GM12878 (cell line): ENCODE measurements around the gene PID1. TPM values are rescaled to one million over a fixed set of nuclear protein-coding genes. Genes with fewer than 3 reads are reported as not detected.

Experiments used
- ATAC-seq: fragments of 200-7000 bp; cut with Tn5 transposase; 3 replicates; pipeline ENCODE4 v1.9.1; 2020; ENCODE audit warnings: mild to moderate bottlenecking, moderate library complexity
- BruUV-seq: library from RNA; stranded (reverse); fragments of 400-500 nt; replicated peaks from 2 replicates; lab custom pipeline; 2021; lab: Mats Ljungman, UMichigan
- CTCF ChIA-PET: fragments of 300-600 bp; sonication (Branson Sonifier 250); formaldehyde crosslinking; extraction: SDS; loops from one replicate; lab custom pipeline; 2021; ENCODE audit warnings: inconsistent platforms; lab: Yijun Ruan, JAX
- POLR2A ChIA-PET: fragments of 350-600 bp; formaldehyde crosslinking; extraction: SDS; loops from one replicate; lab custom pipeline; 2021; ENCODE audit warnings: inconsistent platforms; lab: Charles Lee
- RAD21 ChIA-PET: fragments of 300-600 bp; sonication (Branson Sonifier 250); formaldehyde crosslinking; loops from one replicate; lab custom pipeline; 2023; ENCODE audit warnings: antibody characterized with exemption; ENCODE audit not compliant: unreplicated experiment; lab: Charles Lee
- SMC1A ChIA-PET: fragments of 300-600 bp; sonication (Branson Sonifier 250); formaldehyde crosslinking; loops from one replicate; lab custom pipeline; 2023; ENCODE audit not compliant: unreplicated experiment, uncharacterized antibody; lab: Charles Lee
- DNase-seq: peaks from one replicate; pipeline ENCODE4 v3.0.0-alpha.2; 2011; ENCODE audit warnings: low read depth, low spot score
- FAIRE-seq: peaks from 3 replicates; lab custom pipeline; 2011; peaks lifted over from hg19 to GRCh38; lab: Jason Lieb, UNC
- H2AFZ ChIP-seq: 2 replicates; pipeline ENCODE4 v1.6.0; 2011; ENCODE audit warnings: low read depth, low read length, control low read depth; ENCODE audit not compliant: control insufficient read depth
- H3K27ac ChIP-seq: 2 replicates; pipeline ENCODE4 v1.5.1; 2011; ENCODE audit warnings: control low read depth; ENCODE audit not compliant: control insufficient read depth, insufficient read depth
- H3K27me3 ChIP-seq, 2 experiments: replicated peaks in 1 of 2; 2 replicates each; pipeline versions ENCODE4 v1.6.0 to v1.6.1; 2011; ENCODE audit warnings: low read length in 1 of 2; ENCODE audit not compliant: control insufficient read depth in 2 of 2, insufficient read depth in 2 of 2
- H3K36me3 ChIP-seq, 2 experiments: 2 replicates each; pipeline ENCODE4 v1.5.1; 2011; ENCODE audit warnings: low read length in 1 of 2; ENCODE audit not compliant: control insufficient read depth in 2 of 2, insufficient read depth in 2 of 2
- H3K4me1 ChIP-seq: 2 replicates; pipeline ENCODE4 v1.6.1; 2011; ENCODE audit warnings: mild to moderate bottlenecking, low read length, moderate library complexity, mixed read lengths; ENCODE audit not compliant: control insufficient read depth, insufficient read depth
- H3K4me2 ChIP-seq: 2 replicates; pipeline ENCODE4 v1.6.0; 2011; ENCODE audit warnings: control low read depth; ENCODE audit not compliant: control insufficient read depth, insufficient read depth
- H3K4me3 ChIP-seq: fragments of 200-600 bp; sonication (generic); 2 replicates; pipeline ENCODE4 v1.5.1; 2016
- H3K79me2 ChIP-seq: 2 replicates; pipeline ENCODE4 v1.6.0; 2011; ENCODE audit warnings: low read length; ENCODE audit not compliant: control insufficient read depth, insufficient read depth
- H3K9ac ChIP-seq: 2 replicates; pipeline ENCODE4 v1.8.0; 2011; ENCODE audit warnings: low read length, control low read depth, mixed read lengths; ENCODE audit not compliant: control insufficient read depth, insufficient read depth
- H3K9me3 ChIP-seq: replicated peaks from 3 replicates; pipeline ENCODE4 v1.5.1; 2011; ENCODE audit warnings: mild to moderate bottlenecking, low read length; ENCODE audit not compliant: control insufficient read depth, insufficient read depth
- H4K20me1 ChIP-seq: 2 replicates; pipeline ENCODE4 v1.6.0; 2011; ENCODE audit not compliant: control insufficient read depth, insufficient read depth
- BHLHE40 ChIP-seq, 2 experiments: fragments of 450-650 bp in 1 of 2; IDR thresholded peaks; 2 replicates each; pipeline ENCODE4 v1.6.1; 2011 to 2017; ENCODE audit warnings: low read depth in 2 of 2, borderline replicate concordance in 1 of 2, improper control_type of control experiment in 1 of 2, low read length in 1 of 2, mild to moderate bottlenecking in 1 of 2
- CHD2 ChIP-seq: IDR thresholded peaks from 2 replicates; pipeline ENCODE4 v1.6.1; 2011; ENCODE audit warnings: low read depth, low read length, improper control_type of control experiment, borderline replicate concordance
- ETV6 ChIP-seq, 2 experiments: fragments of 450-650 bp in 1 of 2; IDR thresholded peaks in 1 of 2; conservative IDR thresholded peaks in 1 of 2; 2 replicates each; pipeline ENCODE4 v1.6.1; 2014; ENCODE audit warnings: antibody characterized with exemption in 1 of 2, borderline replicate concordance in 1 of 2, low read depth in 1 of 2, mild to moderate bottlenecking in 1 of 2, moderate library complexity in 1 of 2
- IRF5 ChIP-seq: fragments of 450-650 bp; IDR thresholded peaks from 2 replicates; pipeline ENCODE4 v1.6.1; 2017; ENCODE audit warnings: borderline replicate concordance
- MEF2B ChIP-seq: fragments of 450-650 bp; IDR thresholded peaks from 2 replicates; pipeline ENCODE4 v1.6.1; 2018; ENCODE audit warnings: mild to moderate bottlenecking, moderate library complexity; ENCODE audit not compliant: partially characterized antibody, poor library complexity, severe bottlenecking
- MXI1 ChIP-seq: fragments of 150-350 bp; IDR thresholded peaks from 2 replicates; pipeline ENCODE4 v1.6.1; 2011; ENCODE audit warnings: low read depth, mild to moderate bottlenecking, inconsistent platforms, low read length, improper control_type of control experiment
- NFYA ChIP-seq: IDR thresholded peaks from 2 replicates; pipeline ENCODE4 v1.6.1; 2011; ENCODE audit warnings: low read depth, mild to moderate bottlenecking, low read length, improper control_type of control experiment, borderline replicate concordance
- NFYB ChIP-seq: IDR thresholded peaks from 2 replicates; pipeline ENCODE4 v1.6.1; 2011; ENCODE audit warnings: low read depth, mild to moderate bottlenecking, low read length, improper control_type of control experiment, moderate library complexity; ENCODE audit not compliant: insufficient read depth
- PAX5 ChIP-seq: IDR thresholded peaks from 2 replicates; pipeline ENCODE4 v1.6.1; 2011; ENCODE audit warnings: low read depth, low read length, borderline replicate concordance
- TCF12 ChIP-seq: IDR thresholded peaks from 2 replicates; pipeline ENCODE4 v1.6.1; 2011; ENCODE audit warnings: low read depth, mild to moderate bottlenecking, low read length
- USF2 ChIP-seq: IDR thresholded peaks from 2 replicates; pipeline ENCODE4 v1.6.1; 2011; ENCODE audit warnings: low read depth, low read length, improper control_type of control experiment, borderline replicate concordance
- WRNIP1 ChIP-seq: IDR thresholded peaks from 2 replicates; pipeline ENCODE4 v1.6.1; 2011; ENCODE audit warnings: low read depth, low read length, improper control_type of control experiment, borderline replicate concordance
- WGBS: methylation state at CpG from one replicate; pipeline ENCODE4 v1.1.6; 2016; ENCODE audit warnings: low lambda C conversion rate; ENCODE audit not compliant: insufficient replicate concordance, insufficient coverage; ENCODE audit errors: missing lambda C conversion rate; 5-methylcytosine and 5-hydroxymethylcytosine counted together
- in situ Hi-C: fragments of 300-500 bp; cut with MboI; formaldehyde crosslinking; loops from 9 replicates; pipeline ENCODE4 v1.14.3; 2018; ENCODE audit warnings: mixed read lengths
- intact Hi-C: fragments of 100-400 bp; cut with micrococcal nuclease; formaldehyde crosslinking; loops from one replicate; pipeline ENCODE4 v1.14.2; 2022; ENCODE audit not compliant: unreplicated experiment
- polyA plus RNA-seq, 11 experiments: library from polyadenylated mRNA; depleted of rRNA in 4 of 11; unstranded in 6 of 11; stranded (reverse) in 5 of 11; fragments of >200 nt; fragmentation: Nextera tagmentation in 4 of 11; fragmentation: Illumina TruSeq in 1 of 11; extraction: Ambion mirVana in 4 of 11; extraction: Trizol in 1 of 11; gene quantifications; 1 replicate in 1 of 11; 2 replicates in 10 of 11; pipeline versions ENCODE4 v1.2.1 to v1.2.3, GENCODE V29; 2011 to 2016; ENCODE audit warnings: inconsistent platforms in 2 of 11, missing spikeins in 2 of 11, low read depth in 1 of 11
- total RNA-seq, 4 experiments: library from RNA; depleted of rRNA in 3 of 4; stranded (reverse); fragments of >200 nt in 3 of 4; fragmentation: Illumina TruSeq in 1 of 4; extraction: Trizol in 1 of 4; gene quantifications; 2 replicates each; pipeline versions ENCODE4 v1.2.1 to v1.2.3, GENCODE V29; 2013 to 2021

PID1 gene
- total and polyA plus RNA-seq, 10 of the 15 experiments (the other 5 are each of a cell fraction or from before 2014, with no cell fraction given) = not detected

GRCh38 chr2:229154381-229154780, 116.7 kb downstream of the PID1 start:
- no peaks in the 10 kb centered on the region for H3K4me1 ChIP-seq
- no peak overlapping the region for H3K9ac ChIP-seq
- H3K79me2 ChIP-seq = no peaks in the 10 kb centered on the region
- WGBS = 17% methylated on average over 6 of the region's 6 CpGs
- intact Hi-C loops (no loop called here), in situ Hi-C loops (no loop called here)
- no peak overlapping the region for H3K27ac ChIP-seq
- H3K4me3 ChIP-seq = no peak overlapping the region
- ChIA-PET CTCF (no interaction called here), RAD21 (no interaction called here), SMC1A (no interaction called here), POLR2A (no interaction called here)
- H3K9me3 ChIP-seq = no peaks in the 10 kb centered on the region
- TF ChIP-seq CHD2 = no peak
- no peak for TF ChIP-seq ETV6 (conservative IDR thresholded peaks at IDR 0.05 in 1 of 2, IDR thresholded peaks at IDR 0.05 in 1 of 2; ENCODE audit: borderline replicate concordance in 1 of 2, low read depth in 1 of 2)
- no peak for TF ChIP-seq WRNIP1
- TF ChIP-seq MEF2B = no peak
- TF ChIP-seq BHLHE40 (IDR thresholded peaks at IDR 0.05; ENCODE audit: borderline replicate concordance in 1 of 2, low read depth in 2 of 2, low read length in 1 of 2) = no peak
- TF ChIP-seq MXI1 = no peak
- no peak for TF ChIP-seq NFYB
- TF ChIP-seq NFYA = no peak
- TF ChIP-seq TCF12 = no peak
- TF ChIP-seq IRF5 = no peak
- TF ChIP-seq PAX5 = no peak
- TF ChIP-seq USF2 = no peak
- H3K36me3 ChIP-seq = no peaks in the 10 kb centered on the region
- FAIRE-seq (no peak), DNase-seq (no peak), ATAC-seq (no peak)
- no peaks in the 10 kb centered on the region for H3K27me3 ChIP-seq
- no peak overlapping the region for H2AFZ ChIP-seq
- BruUV-seq = no TSS peak
- H3K4me2 ChIP-seq = no peak overlapping the region
- no peaks in the 10 kb centered on the region for H4K20me1 ChIP-seq
